H9 (cell line): Measurements from ENCODE around the gene GM2A. TPM values are rescaled to one million over a fixed set of nuclear protein-coding genes. Genes with fewer than 3 reads are reported as not detected.

Source experiments
- DNase-seq: peaks from one replicate; pipeline ENCODE4 v3.0.0-alpha.2; 2017
- H2AFZ ChIP-seq: one replicate; pipeline ENCODE4 v1.6.1; 2013; ENCODE audit warnings: mild to moderate bottlenecking, low read length, control low read depth, moderate library complexity
- H2AK5ac ChIP-seq: 2 replicates; pipeline ENCODE4 v1.6.1; 2013; ENCODE audit warnings: low read length, control low read depth, mixed read lengths; ENCODE audit not compliant: insufficient read length
- H2BK120ac ChIP-seq: one replicate; pipeline ENCODE4 v1.6.1; 2013; ENCODE audit warnings: low read depth, mild to moderate bottlenecking, low read length, control low read depth, inconsistent platforms; ENCODE audit not compliant: poor library complexity, severe bottlenecking
- H2BK12ac ChIP-seq: 2 replicates; pipeline ENCODE4 v1.6.1; 2013; ENCODE audit warnings: low read length, control low read depth, mixed read lengths, low read depth; ENCODE audit not compliant: insufficient read length
- H2BK15ac ChIP-seq: 2 replicates; pipeline ENCODE4 v1.6.1; 2013; ENCODE audit warnings: low read depth, low read length, control low read depth
- H2BK20ac ChIP-seq: one replicate; pipeline ENCODE4 v1.6.1; 2013; ENCODE audit warnings: low read depth, mild to moderate bottlenecking, low read length, control low read depth, inconsistent platforms; ENCODE audit not compliant: poor library complexity, severe bottlenecking
- H2BK5ac ChIP-seq: 2 replicates; pipeline ENCODE4 v1.6.1; 2013; ENCODE audit warnings: low read length, control low read depth, mixed read lengths; ENCODE audit not compliant: insufficient read length
- H3K14ac ChIP-seq: 2 replicates; pipeline ENCODE4 v1.6.1; 2013; ENCODE audit warnings: low read length, control low read depth; ENCODE audit not compliant: insufficient read depth
- H3K18ac ChIP-seq: 2 replicates; pipeline ENCODE4 v1.6.1; 2013; ENCODE audit warnings: low read depth, mild to moderate bottlenecking, mixed read lengths, low read length, control low read depth; ENCODE audit not compliant: insufficient read length
- H3K23ac ChIP-seq: 2 replicates; pipeline ENCODE4 v1.6.1; 2013; ENCODE audit warnings: low read length, control low read depth, mixed read lengths, low read depth; ENCODE audit not compliant: insufficient read length
- H3K23me2 ChIP-seq: 2 replicates; pipeline ENCODE4 v1.6.1; 2013; ENCODE audit warnings: low read depth, mild to moderate bottlenecking, mixed read lengths, low read length, control low read depth; ENCODE audit not compliant: insufficient read length, poor library complexity, severe bottlenecking
- H3K27ac ChIP-seq: 2 replicates; pipeline ENCODE4 v1.5.1; 2013; ENCODE audit warnings: low read length, control low read depth, mixed read lengths, low read depth; ENCODE audit not compliant: insufficient read length
- H3K27me3 ChIP-seq: 2 replicates; pipeline ENCODE4 v1.6.1; 2013; ENCODE audit warnings: low read length, control low read depth, inconsistent platforms; ENCODE audit not compliant: insufficient read depth
- H3K4ac ChIP-seq: 2 replicates; pipeline ENCODE4 v1.6.1; 2013; ENCODE audit warnings: low read depth, mild to moderate bottlenecking, control low read depth, inconsistent platforms, low read length, moderate library complexity
- H3K4me1 ChIP-seq: 2 replicates; pipeline ENCODE4 v1.6.1; 2013; ENCODE audit warnings: low read length, control low read depth, inconsistent platforms; ENCODE audit not compliant: insufficient read depth
- H3K4me2 ChIP-seq: 2 replicates; pipeline ENCODE4 v1.6.1; 2013; ENCODE audit warnings: low read length, control low read depth, mixed read lengths; ENCODE audit not compliant: insufficient read length, insufficient read depth
- H3K56ac ChIP-seq: 2 replicates; pipeline ENCODE4 v1.6.1; 2013; ENCODE audit warnings: low read depth, mild to moderate bottlenecking, mixed read lengths, low read length, control low read depth; ENCODE audit not compliant: insufficient read length
- H3K79me1 ChIP-seq: 2 replicates; pipeline ENCODE4 v1.6.1; 2013; ENCODE audit warnings: low read depth, mild to moderate bottlenecking, moderate library complexity, low read length, control low read depth, inconsistent platforms; ENCODE audit not compliant: insufficient read depth, poor library complexity, severe bottlenecking
- H3K79me2 ChIP-seq: 2 replicates; pipeline ENCODE4 v1.6.1; 2013; ENCODE audit warnings: low read length, control low read depth, inconsistent platforms; ENCODE audit not compliant: insufficient read depth
- H3K9ac ChIP-seq: 2 replicates; pipeline ENCODE4 v1.6.1; 2013; ENCODE audit warnings: low read length, control low read depth, mixed read lengths; ENCODE audit not compliant: insufficient read length; ENCODE audit errors: extremely low read depth
- H3K9me3 ChIP-seq: one replicate; pipeline ENCODE4 v1.6.1; 2013; ENCODE audit warnings: low read depth, low read length, inconsistent platforms; ENCODE audit not compliant: control insufficient read depth
- H3T11ph ChIP-seq: one replicate; pipeline ENCODE4 v1.6.1; 2013; ENCODE audit warnings: mild to moderate bottlenecking, low read length, control low read depth, inconsistent platforms
- H4K20me1 ChIP-seq: one replicate; pipeline ENCODE4 v1.6.1; 2013; ENCODE audit not compliant: control insufficient read depth, insufficient read length, insufficient read depth
- H4K5ac ChIP-seq: 2 replicates; pipeline ENCODE4 v1.6.1; 2013; ENCODE audit warnings: low read depth, mild to moderate bottlenecking, mixed read lengths, low read length, control low read depth; ENCODE audit not compliant: insufficient read length
- H4K8ac ChIP-seq: replicated peaks from 2 replicates; pipeline ENCODE4 v1.6.1; 2013; ENCODE audit warnings: low read length, control low read depth, mixed read lengths, low read depth; ENCODE audit not compliant: insufficient read length
- H4K91ac ChIP-seq: 2 replicates; pipeline ENCODE4 v1.6.1; 2013; ENCODE audit warnings: low read depth, mild to moderate bottlenecking, moderate library complexity, mixed read lengths, low read length, control low read depth; ENCODE audit not compliant: insufficient read length
- H3K27ac Mint-ChIP-seq, 3 experiments: 2 replicates in 2 of 3; 3 replicates in 1 of 3; pipeline ENCODE4 v1.8.0; 2020 to 2021; ENCODE audit warnings: mixed read lengths in 3 of 3, mild to moderate bottlenecking in 1 of 3, moderate library complexity in 1 of 3
- H3K27me3 Mint-ChIP-seq: 2 replicates; pipeline ENCODE4 v1.8.0; 2021; ENCODE audit warnings: low read depth, mild to moderate bottlenecking, moderate library complexity, mixed read lengths
- H3K36me3 Mint-ChIP-seq, 3 experiments: 2 replicates in 2 of 3; 3 replicates in 1 of 3; pipeline ENCODE4 v1.8.0; 2020 to 2021; ENCODE audit warnings: low read depth in 3 of 3, mixed read lengths in 3 of 3; ENCODE audit not compliant: insufficient read depth in 1 of 3
- H3K4me1 Mint-ChIP-seq, 2 experiments: 2 replicates each; pipeline ENCODE4 v1.8.0; 2020; ENCODE audit warnings: mixed read lengths in 2 of 2
- H3K4me3 Mint-ChIP-seq, 2 experiments: 2 replicates in 1 of 2; 3 replicates in 1 of 2; pipeline ENCODE4 v1.8.0; 2020 to 2021; ENCODE audit warnings: mild to moderate bottlenecking in 2 of 2, mixed read lengths in 2 of 2, moderate library complexity in 1 of 2
- H3K9me3 Mint-ChIP-seq, 2 experiments: 2 replicates in 1 of 2; 3 replicates in 1 of 2; pipeline ENCODE4 v1.8.0; 2020; ENCODE audit warnings: mild to moderate bottlenecking in 2 of 2, mixed read lengths in 2 of 2, moderate library complexity in 1 of 2
- CTCF ChIP-seq: fragments of 200-600 bp; sonication (generic); conservative IDR thresholded peaks from 3 replicates; pipeline ENCODE4 v1.8.0; 2021; ENCODE audit warnings: antibody characterized with exemption, mild to moderate bottlenecking
- WGBS: extraction: QIAGEN DNeasy Blood & Tissue Kit; methylation state at CpG from one replicate; pipeline ENCODE4 v1.1.7; 2013; ENCODE audit warnings: missing lambda C conversion rate, low lambda C conversion rate, mixed read lengths; ENCODE audit not compliant: insufficient read length; ENCODE audit errors: extremely low coverage; 5-methylcytosine and 5-hydroxymethylcytosine counted together
- total RNA-seq: library from RNA; stranded (reverse); gene quantifications from 2 replicates; pipeline ENCODE4 v1.2.1, GENCODE V29; 2021

The GM2A gene
- total RNA-seq, 1 experiment from 2014 or later: 27.8 TPM

GRCh38 chr5:151298063-151298855 is 45.3 kb downstream of the GM2A start:
- Histone ChIP-seq H3K79me2 (no peaks in the 10 kb centered on the region), H2AFZ (no peak overlapping the region), H3T11ph (no peak overlapping the region), H3K4me1 (no peaks in the 10 kb centered on the region), H4K20me1 (no peaks in the 10 kb centered on the region), H4K91ac (no peak overlapping the region), H3K23ac (no peak overlapping the region), H2AK5ac (no peak overlapping the region), H3K14ac (no peak overlapping the region), H3K27ac (no peak overlapping the region), H3K27me3 (no peaks in the 10 kb centered on the region), H4K8ac (no peak overlapping the region), H2BK12ac (no peak overlapping the region), H2BK20ac (no peak overlapping the region), H3K56ac (no peak overlapping the region), H3K4ac (no peak overlapping the region), H3K23me2 (no peaks in the 10 kb centered on the region), H2BK5ac (no peak overlapping the region), H3K18ac (no peak overlapping the region), H3K9me3 (no peaks in the 10 kb centered on the region), H2BK120ac (no peak overlapping the region), H3K79me1 (no peaks in the 10 kb centered on the region), H3K4me2 (no peak overlapping the region), H4K5ac (no peak overlapping the region), H3K9ac (no peak overlapping the region), H2BK15ac (no peak overlapping the region)
- Mint-ChIP-seq H3K9me3 (no peaks in the 10 kb centered on the region), H3K27me3 (peaks cover 3% of the 10 kb centered on the region), H3K36me3 (no peaks in the 10 kb centered on the region), H3K4me1 (peaks cover 15 to 17% of the 10 kb centered on the region in 2 experiments), H3K4me3 (no peak overlapping the region), H3K27ac (no peak overlapping the region)
- no CpG with 5 or more reads among the region's 6 CpGs for WGBS
- peak; percentile 58 for TF ChIP-seq CTCF
- DNase-seq: peak; percentile 54
